Measurements from ENCODE around the gene SECTM1. TPM values are rescaled to one million over a fixed set of nuclear protein-coding genes. Genes with fewer than 3 reads are reported as not detected.
A peak's percentile ranks its signal among the peaks of the same experiment; 100 is the strongest.
"Not testable (repeated sequence)": the region's sequence is repeated elsewhere in the genome, so short reads cannot be mapped to it uniquely, and the experiment has no call there.

Gene SECTM1
- total RNA-seq, 1 donor from 2014 or later = not detected

DNA sequence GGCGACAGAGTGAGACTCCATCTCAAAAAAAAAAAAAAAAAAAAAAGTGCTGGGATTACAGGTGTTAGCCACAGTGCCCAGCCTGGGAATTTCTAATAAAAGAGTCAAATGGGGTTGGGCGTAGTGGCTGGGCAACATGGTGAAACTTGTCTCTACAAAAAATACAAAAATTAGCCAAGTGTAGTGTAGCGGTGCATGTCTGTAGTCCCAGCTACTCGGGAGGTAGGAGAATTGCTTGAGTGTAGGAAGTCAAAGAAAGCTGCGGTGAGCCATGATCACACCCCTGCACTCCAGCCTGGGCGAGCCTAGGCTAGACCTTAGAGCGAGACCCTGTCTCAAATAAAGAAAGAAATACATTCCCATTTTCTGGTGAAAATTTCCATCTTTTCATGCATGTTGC is 35.6 kb upstream of the SECTM1 start:
- DNase-seq (ENCODE audit: low read depth, low spot score) = no peak
- Mint-ChIP-seq H3K4me1 (peaks cover 23% of the 10 kb centered on the region), H3K27ac (ENCODE audit: unreplicated experiment) (no peak overlapping the region), H3K9me3 (peaks cover 3% of the 10 kb centered on the region), H3K27me3 (ENCODE audit: low read depth) (peaks cover 38% of the 10 kb centered on the region), H3K4me3 (no peak overlapping the region), H3K36me3 (ENCODE audit: low read depth) (no peaks in the 10 kb centered on the region)
- TF ChIP-seq, protein P1, sequence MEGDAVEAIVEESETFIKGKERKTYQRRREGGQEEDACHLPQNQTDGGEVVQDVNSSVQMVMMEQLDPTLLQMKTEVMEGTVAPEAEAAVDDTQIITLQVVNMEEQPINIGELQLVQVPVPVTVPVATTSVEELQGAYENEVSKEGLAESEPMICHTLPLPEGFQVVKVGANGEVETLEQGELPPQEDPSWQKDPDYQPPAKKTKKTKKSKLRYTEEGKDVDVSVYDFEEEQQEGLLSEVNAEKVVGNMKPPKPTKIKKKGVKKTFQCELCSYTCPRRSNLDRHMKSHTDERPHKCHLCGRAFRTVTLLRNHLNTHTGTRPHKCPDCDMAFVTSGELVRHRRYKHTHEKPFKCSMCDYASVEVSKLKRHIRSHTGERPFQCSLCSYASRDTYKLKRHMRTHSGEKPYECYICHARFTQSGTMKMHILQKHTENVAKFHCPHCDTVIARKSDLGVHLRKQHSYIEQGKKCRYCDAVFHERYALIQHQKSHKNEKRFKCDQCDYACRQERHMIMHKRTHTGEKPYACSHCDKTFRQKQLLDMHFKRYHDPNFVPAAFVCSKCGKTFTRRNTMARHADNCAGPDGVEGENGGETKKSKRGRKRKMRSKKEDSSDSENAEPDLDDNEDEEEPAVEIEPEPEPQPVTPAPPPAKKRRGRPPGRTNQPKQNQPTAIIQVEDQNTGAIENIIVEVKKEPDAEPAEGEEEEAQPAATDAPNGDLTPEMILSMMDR (conservative IDR thresholded peaks at IDR 0.05) = no peak

DNA sequence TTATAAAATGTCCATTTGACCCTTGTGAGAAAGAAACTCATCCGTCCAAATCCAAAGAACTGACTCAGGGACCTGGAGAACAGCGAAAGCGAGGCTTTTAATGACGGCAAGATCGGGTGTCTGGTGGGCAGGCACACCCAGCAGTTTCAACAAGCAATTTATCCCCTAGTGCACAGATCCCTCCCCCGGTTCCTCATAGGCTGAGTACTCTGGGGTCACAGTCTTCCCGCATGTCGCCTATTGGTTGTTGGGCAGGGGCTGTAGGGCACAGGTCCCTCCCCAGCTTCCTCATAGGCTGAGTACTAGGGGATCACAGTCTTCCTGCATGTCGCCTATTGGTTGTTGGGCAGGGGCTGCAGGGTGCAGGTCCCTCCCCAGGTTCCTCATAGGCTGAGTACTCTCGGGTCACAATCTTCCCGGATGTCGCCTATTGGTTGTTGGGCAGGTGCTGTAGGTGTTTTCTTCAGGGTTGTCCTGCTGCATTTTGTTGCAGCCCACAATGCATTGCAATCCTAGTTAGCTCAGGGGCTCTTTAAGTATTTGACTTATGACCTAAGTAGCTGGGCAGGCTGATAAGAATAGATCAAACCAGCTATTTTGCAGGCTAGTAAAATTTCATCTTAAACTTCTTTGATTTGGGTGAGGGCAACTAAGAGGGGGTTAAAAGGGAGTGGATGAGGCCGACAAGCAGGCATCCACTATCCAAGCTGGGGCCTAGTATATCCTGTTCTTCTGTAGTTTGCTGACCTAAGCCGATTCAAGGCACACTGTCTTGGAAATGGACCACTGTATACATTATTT is 34.4 kb upstream of the SECTM1 start:
- Mint-ChIP-seq H3K27ac (ENCODE audit: unreplicated experiment) (no peak overlapping the region), H3K36me3 (ENCODE audit: low read depth) (no peaks in the 10 kb centered on the region), H3K4me3 (no peak overlapping the region), H3K4me1 (peaks cover 17% of the 10 kb centered on the region), H3K9me3 (peaks cover 3% of the 10 kb centered on the region), H3K27me3 (ENCODE audit: low read depth) (peaks cover 31% of the 10 kb centered on the region)
- no peak for DNase-seq (ENCODE audit: low read depth, low spot score)
- TF ChIP-seq, protein P1 (conservative IDR thresholded peaks at IDR 0.05) = no peak

DNA sequence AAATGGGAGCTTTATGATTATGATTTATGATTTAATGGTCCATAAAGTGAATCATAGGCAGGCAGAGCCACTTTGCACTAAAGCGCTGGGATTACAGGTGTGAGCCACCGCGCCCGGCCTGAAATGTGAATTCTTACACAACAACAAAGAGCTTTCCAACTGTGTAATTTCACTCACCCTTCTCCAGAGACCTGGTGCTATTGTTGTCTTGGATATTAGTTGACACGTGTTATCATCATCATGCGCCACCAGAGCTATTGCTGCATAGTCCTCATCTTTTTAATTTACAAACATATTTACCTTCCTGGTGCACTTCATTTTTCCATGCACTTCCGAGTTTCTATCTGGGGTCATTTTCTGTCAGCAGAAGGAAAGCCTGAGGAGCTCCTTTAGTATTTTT is 33.2 kb upstream of the SECTM1 start:
- Mint-ChIP-seq H3K27me3 (ENCODE audit: low read depth) (peaks cover 27% of the 10 kb centered on the region), H3K4me3 (no peak overlapping the region), H3K4me1 (peaks cover 11% of the 10 kb centered on the region), H3K36me3 (ENCODE audit: low read depth) (no peaks in the 10 kb centered on the region), H3K27ac (ENCODE audit: unreplicated experiment) (no peak overlapping the region), H3K9me3 (peaks cover 3% of the 10 kb centered on the region)
- DNase-seq (ENCODE audit: low read depth, low spot score) = no peak
- TF ChIP-seq, protein P1 (conservative IDR thresholded peaks at IDR 0.05) = no peak

DNA sequence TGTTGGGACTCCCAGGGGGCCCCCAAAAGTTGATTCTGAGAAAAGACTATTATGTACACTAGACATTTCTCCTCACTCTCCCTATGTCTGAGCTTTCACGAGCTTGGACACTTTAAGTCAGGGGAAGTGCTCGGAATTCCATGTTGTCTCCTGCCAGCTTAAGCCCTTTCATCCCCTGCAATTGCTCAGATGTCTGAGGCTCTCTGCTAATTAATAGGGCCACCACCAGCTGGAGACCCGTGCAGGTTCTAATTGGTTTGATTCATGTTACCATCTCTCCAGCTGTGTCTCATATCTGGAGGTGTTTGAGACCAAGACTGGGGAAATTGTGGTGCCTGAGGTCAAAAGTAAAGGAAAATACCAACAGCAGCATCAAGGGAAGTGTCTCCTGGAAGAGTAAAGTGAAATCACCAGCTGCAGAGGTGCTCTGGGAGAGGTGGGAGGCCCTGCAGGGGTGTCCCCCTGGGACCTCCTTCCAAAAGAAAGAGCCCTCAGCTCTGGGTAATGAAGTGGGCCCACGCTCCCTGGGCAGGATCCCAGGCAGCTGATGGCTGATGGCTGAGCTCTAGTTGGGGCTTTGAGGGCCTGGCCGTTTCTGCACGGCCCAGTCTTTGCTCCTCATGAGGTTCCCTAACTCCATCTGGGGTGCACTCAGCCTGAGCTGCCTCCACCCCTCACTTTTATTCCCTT is 32.2 kb upstream of the SECTM1 start:
- Mint-ChIP-seq H3K27me3 (ENCODE audit: low read depth) (peaks cover 21% of the 10 kb centered on the region), H3K36me3 (ENCODE audit: low read depth) (no peaks in the 10 kb centered on the region), H3K27ac (ENCODE audit: unreplicated experiment) (no peak overlapping the region), H3K4me3 (no peak overlapping the region), H3K9me3 (peaks cover 3% of the 10 kb centered on the region), H3K4me1 (peaks cover 11% of the 10 kb centered on the region)
- TF ChIP-seq, protein P1 (conservative IDR thresholded peaks at IDR 0.05) = no peak
- no peak for DNase-seq (ENCODE audit: low read depth, low spot score)

DNA sequence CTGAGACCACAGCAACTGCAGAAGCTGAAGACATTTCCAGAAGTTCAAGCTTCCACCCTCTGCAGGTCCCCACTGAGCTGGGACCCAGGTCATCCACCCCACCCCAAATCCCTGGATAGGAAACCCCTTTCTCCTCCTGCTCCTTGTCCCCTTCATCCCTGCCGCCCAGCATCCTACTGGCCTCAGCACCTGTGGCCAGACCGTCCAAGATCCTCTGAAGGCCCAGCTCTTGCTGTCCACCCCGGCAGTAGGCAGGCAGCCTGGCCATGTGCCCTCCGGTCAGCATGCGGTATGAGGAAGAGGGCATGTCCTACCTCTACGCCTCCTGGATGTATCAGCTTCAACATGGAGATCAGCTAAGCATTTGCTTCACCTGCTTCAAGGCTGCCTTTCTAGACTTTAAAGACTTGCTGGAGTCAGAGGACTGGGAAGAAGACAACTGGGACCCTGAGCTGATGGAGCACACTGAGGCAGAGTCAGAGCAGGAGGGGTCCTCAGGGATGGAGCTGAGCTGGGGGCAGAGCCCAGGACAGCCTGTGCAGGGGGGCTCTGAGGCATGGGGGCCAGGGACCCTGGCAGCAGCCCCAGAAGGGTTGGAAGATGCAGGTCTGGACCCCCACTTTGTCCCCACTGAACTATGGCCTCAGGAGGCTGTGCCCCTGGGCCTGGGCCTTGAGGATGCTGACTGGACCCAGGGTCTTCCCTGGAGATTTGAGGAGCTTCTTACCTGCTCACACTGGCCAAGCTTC is 28.5 kb upstream of the SECTM1 start:
- H3K36me3 Mint-ChIP-seq (ENCODE audit: low read depth) = no peaks in the 10 kb centered on the region
- no peak for DNase-seq (ENCODE audit: low read depth, low spot score)

DNA sequence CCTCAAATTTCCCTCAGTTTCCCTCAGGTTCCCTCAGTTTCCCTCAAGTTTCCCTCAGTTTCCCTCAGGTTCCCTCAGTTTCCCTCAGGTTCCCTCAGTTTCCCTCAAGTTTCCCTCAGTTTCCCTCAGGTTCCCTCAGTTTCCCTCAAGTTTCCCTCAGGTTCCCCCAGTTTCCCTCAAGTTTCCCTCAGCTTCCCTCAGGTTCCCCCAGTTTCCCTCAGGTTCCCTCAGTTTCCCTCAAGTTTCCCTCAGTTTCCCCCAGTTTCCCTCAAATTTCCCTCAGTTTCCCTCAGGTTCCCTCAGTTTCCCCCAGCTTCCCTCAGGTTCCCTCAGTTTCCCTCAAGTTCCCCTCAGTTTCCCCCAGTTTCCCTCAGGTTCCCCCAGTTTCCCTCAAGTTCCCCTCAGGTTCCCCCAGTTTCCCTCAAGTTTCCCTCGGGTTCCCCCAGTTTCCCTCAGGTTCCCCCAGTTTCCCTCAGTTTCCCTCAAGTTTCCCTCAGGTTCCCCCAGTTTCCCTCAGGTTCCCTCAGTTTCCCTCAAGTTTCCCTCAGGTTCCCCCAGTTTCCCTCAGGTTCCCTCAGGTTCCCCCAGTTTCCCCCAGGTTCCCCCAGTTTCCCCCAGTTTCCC is 26.0 kb upstream of the SECTM1 start:
- H3K36me3 Mint-ChIP-seq (ENCODE audit: low read depth); H3K27ac Mint-ChIP-seq (ENCODE audit: unreplicated experiment); H3K9me3 Mint-ChIP-seq; H3K27me3 Mint-ChIP-seq (ENCODE audit: low read depth); H3K4me3 Mint-ChIP-seq; DNase-seq (ENCODE audit: low read depth, low spot score); H3K4me1 Mint-ChIP-seq: not testable (repeated sequence)

More for the DNA sequence above, 28.5 kb upstream of the SECTM1 start:
- Mint-ChIP-seq H3K4me3 (no peak overlapping the region), H3K27ac (ENCODE audit: unreplicated experiment) (peak overlapping the region; percentile 84), H3K27me3 (ENCODE audit: low read depth) (peaks cover 3% of the 10 kb centered on the region), H3K9me3 (no peaks in the 10 kb centered on the region), H3K4me1 (peaks cover 8% of the 10 kb centered on the region)
- TF ChIP-seq, protein P1 (conservative IDR thresholded peaks at IDR 0.05) = no peak
